ENCODE data around the gene ATG2A.

ATG2A gene

GRCh38 chr11:64866173-64866491 lies 50.9 kb downstream of the ATG2A start:
- TF ChIP-seq, protein P1, sequence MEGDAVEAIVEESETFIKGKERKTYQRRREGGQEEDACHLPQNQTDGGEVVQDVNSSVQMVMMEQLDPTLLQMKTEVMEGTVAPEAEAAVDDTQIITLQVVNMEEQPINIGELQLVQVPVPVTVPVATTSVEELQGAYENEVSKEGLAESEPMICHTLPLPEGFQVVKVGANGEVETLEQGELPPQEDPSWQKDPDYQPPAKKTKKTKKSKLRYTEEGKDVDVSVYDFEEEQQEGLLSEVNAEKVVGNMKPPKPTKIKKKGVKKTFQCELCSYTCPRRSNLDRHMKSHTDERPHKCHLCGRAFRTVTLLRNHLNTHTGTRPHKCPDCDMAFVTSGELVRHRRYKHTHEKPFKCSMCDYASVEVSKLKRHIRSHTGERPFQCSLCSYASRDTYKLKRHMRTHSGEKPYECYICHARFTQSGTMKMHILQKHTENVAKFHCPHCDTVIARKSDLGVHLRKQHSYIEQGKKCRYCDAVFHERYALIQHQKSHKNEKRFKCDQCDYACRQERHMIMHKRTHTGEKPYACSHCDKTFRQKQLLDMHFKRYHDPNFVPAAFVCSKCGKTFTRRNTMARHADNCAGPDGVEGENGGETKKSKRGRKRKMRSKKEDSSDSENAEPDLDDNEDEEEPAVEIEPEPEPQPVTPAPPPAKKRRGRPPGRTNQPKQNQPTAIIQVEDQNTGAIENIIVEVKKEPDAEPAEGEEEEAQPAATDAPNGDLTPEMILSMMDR (IDR thresholded peaks at IDR 0.05; ENCODE audit: low read depth, low read length): no peak
- no peak for DNase-seq (ENCODE audit: extremely low read depth, low read depth)

- no peak for DNase-seq (ENCODE audit: extremely low read depth, low read depth)
- TF ChIP-seq, protein P1 (IDR thresholded peaks at IDR 0.05; ENCODE audit: low read depth, low read length): no peak
These were observed 51.5 kb downstream of the ATG2A start for GRCh38 chr11:64865286-64866172.

GRCh38 chr11:64864473-64865285 lies 52.3 kb downstream of the ATG2A start:
- no peak for DNase-seq (ENCODE audit: extremely low read depth, low read depth)
- TF ChIP-seq, protein P1 (IDR thresholded peaks at IDR 0.05; ENCODE audit: low read depth, low read length): no peak

GRCh38 chr11:64864135-64864472 lies 52.9 kb downstream of the ATG2A start:
- TF ChIP-seq, protein P1 (IDR thresholded peaks at IDR 0.05; ENCODE audit: low read depth, low read length): no peak
- no peak for DNase-seq (ENCODE audit: extremely low read depth, low read depth)

- TF ChIP-seq, protein P1 (IDR thresholded peaks at IDR 0.05; ENCODE audit: low read depth, low read length): no peak
- no peak for DNase-seq (ENCODE audit: extremely low read depth, low read depth)
These were observed 53.5 kb downstream of the ATG2A start for GRCh38 chr11:64863391-64864060.

DNA sequence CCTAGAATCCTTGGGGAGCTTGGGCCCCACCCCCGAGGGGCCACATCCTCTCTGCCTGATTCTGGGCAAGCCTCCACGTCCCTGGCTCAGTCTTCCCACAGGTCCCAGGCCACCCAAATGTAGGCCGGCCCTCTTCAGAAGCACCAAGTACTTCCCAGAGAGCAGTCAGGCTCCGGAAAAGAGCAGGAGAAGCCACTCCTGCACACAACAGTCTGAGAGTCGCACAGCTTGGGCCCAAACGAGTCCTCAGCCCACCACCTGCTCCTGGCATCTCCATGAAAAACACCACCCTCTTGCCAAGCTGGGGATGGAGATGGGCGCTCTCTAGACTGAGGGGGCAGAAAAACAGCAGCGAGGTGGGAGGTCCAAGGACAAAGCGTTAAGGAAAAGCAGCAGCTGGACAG lies 54.0 kb downstream of the ATG2A start:
- DNase-seq (ENCODE audit: extremely low read depth, low read depth): no peak
- TF ChIP-seq, protein P1 (IDR thresholded peaks at IDR 0.05; ENCODE audit: low read depth, low read length): no peak

All from AG09319 (cell line).